ENCODE measurements around the gene B4GALT4.
"Not testable (repeated sequence)": the region's sequence is repeated elsewhere in the genome, so short reads cannot be mapped to it uniquely, and the experiment has no call there.

B4GALT4 gene

GRCh38 chr3:119245778-119246177, 5.1 kb upstream of the B4GALT4 start:
- FAIRE-seq = no peak

GRCh38 chr3:119243712-119244111, 3.0 kb upstream of the B4GALT4 start:
- DNase-seq (ENCODE audit: insufficient read length, low spot score) (no peak), FAIRE-seq (no peak)
- TF ChIP-seq POLR2A (IDR thresholded peaks at IDR 0.05; ENCODE audit: low read depth, low read length) = no peak

More at GRCh38 chr3:119245778-119246177, 5.1 kb upstream of the B4GALT4 start:
- TF ChIP-seq POLR2A (IDR thresholded peaks at IDR 0.05; ENCODE audit: low read depth, low read length) = no peak
- no peak for DNase-seq (ENCODE audit: insufficient read length, low spot score)

GRCh38 chr3:119243058-119243529, 2.4 kb upstream of the B4GALT4 start:
- DNase-seq (ENCODE audit: insufficient read length, low spot score); FAIRE-seq: not testable (repeated sequence)

GRCh38 chr3:119242387-119243057, 1.8 kb upstream of the B4GALT4 start:
- DNase-seq (ENCODE audit: insufficient read length, low spot score); FAIRE-seq: not testable (repeated sequence)

GRCh38 chr3:119240101-119240590, 532 bp downstream of the B4GALT4 start:
- no peak for TF ChIP-seq POLR2A (IDR thresholded peaks at IDR 0.05; ENCODE audit: low read depth, low read length)
- FAIRE-seq (peak; percentile 36), DNase-seq (ENCODE audit: insufficient read length, low spot score) (no peak)

- DNase-seq (ENCODE audit: insufficient read length, low spot score) (no peak), FAIRE-seq (no peak)
- TF ChIP-seq POLR2A (IDR thresholded peaks at IDR 0.05; ENCODE audit: low read depth, low read length) = no peak
Observed at GRCh38 chr3:119239206-119239820, 1.4 kb downstream of the B4GALT4 start.

- DNase-seq (ENCODE audit: insufficient read length, low spot score) (no peak), FAIRE-seq (no peak)
- TF ChIP-seq POLR2A (IDR thresholded peaks at IDR 0.05; ENCODE audit: low read depth, low read length) = no peak
Observed at GRCh38 chr3:119238363-119238762, 2.3 kb downstream of the B4GALT4 start.

- FAIRE-seq = no peak
- DNase-seq (ENCODE audit: insufficient read length, low spot score) = no peak
- no peak for TF ChIP-seq POLR2A (IDR thresholded peaks at IDR 0.05; ENCODE audit: low read depth, low read length)
Observed at GRCh38 chr3:119237299-119237698, 3.4 kb downstream of the B4GALT4 start.

GRCh38 chr3:119236756-119237155, 3.9 kb downstream of the B4GALT4 start:
- TF ChIP-seq POLR2A (IDR thresholded peaks at IDR 0.05; ENCODE audit: low read depth, low read length) = no peak
- DNase-seq (ENCODE audit: insufficient read length, low spot score) (no peak), FAIRE-seq (no peak)

GRCh38 chr3:119235151-119235550, 5.5 kb downstream of the B4GALT4 start:
- TF ChIP-seq POLR2A (IDR thresholded peaks at IDR 0.05; ENCODE audit: low read depth, low read length) = no peak
- DNase-seq (ENCODE audit: insufficient read length, low spot score) (peak; percentile 33), FAIRE-seq (peak; percentile 93)

GRCh38 chr3:119234610-119235009, 6.1 kb downstream of the B4GALT4 start:
- FAIRE-seq (no peak), DNase-seq (ENCODE audit: insufficient read length, low spot score) (no peak)
- TF ChIP-seq POLR2A (IDR thresholded peaks at IDR 0.05; ENCODE audit: low read depth, low read length) = no peak

- TF ChIP-seq POLR2A (IDR thresholded peaks at IDR 0.05; ENCODE audit: low read depth, low read length) = no peak
- DNase-seq (ENCODE audit: insufficient read length, low spot score) = no peak
- FAIRE-seq = no peak
Observed at GRCh38 chr3:119230745-119231144, 9.9 kb downstream of the B4GALT4 start.

GRCh38 chr3:119230071-119230470, 10.6 kb downstream of the B4GALT4 start:
- TF ChIP-seq POLR2A (IDR thresholded peaks at IDR 0.05; ENCODE audit: low read depth, low read length) = no peak
- FAIRE-seq = no peak

GRCh38 chr3:119229190-119229589, 11.5 kb downstream of the B4GALT4 start:
- no peak for TF ChIP-seq POLR2A (IDR thresholded peaks at IDR 0.05; ENCODE audit: low read depth, low read length)

More at GRCh38 chr3:119230071-119230470, 10.6 kb downstream of the B4GALT4 start:
- no peak for DNase-seq (ENCODE audit: insufficient read length, low spot score)

More at GRCh38 chr3:119229190-119229589, 11.5 kb downstream of the B4GALT4 start:
- DNase-seq (ENCODE audit: insufficient read length, low spot score) (no peak), FAIRE-seq (no peak)
